Activated CD8-positive, alpha-beta T cell treated with anti-CD3 and anti-CD28 coated beads, Interleukin-2, amount 10 ng/mL, durations not matched to agents 7 days and 5 days (primary cell): ENCODE measurements around the gene OTOL1. TPM values are rescaled to one million over a fixed set of nuclear protein-coding genes. Genes with fewer than 3 reads are reported as not detected.
"Not testable (repeated sequence)": the region's sequence is repeated elsewhere in the genome, so short reads cannot be mapped to it uniquely, and the experiment has no call there.

Experiments
- ATAC-seq: fragments of 150-1000 bp; cut with Tn5 transposase; one replicate; pipeline ENCODE4 v1.10.0; 2021; ENCODE audit warnings: moderate library complexity
- CTCF ChIA-PET: fragments of 350-600 bp; sonication (Branson Sonifier 250); formaldehyde crosslinking; loops from one replicate; lab custom pipeline; 2021; ENCODE audit warnings: antibody characterized with exemption; lab: Charles Lee
- POLR2A ChIA-PET: fragments of 350-600 bp; sonication (Branson Sonifier 250); formaldehyde crosslinking; loops from one replicate; lab custom pipeline; 2021; ENCODE audit warnings: antibody characterized with exemption; lab: Charles Lee
- DNase-seq: peaks from one replicate; pipeline ENCODE4 v3.0.0-alpha.2; 2020
- H3K27ac Mint-ChIP-seq: one replicate; pipeline ENCODE4 v1.8.0; 2021; ENCODE audit warnings: mild to moderate bottlenecking, mixed read lengths
- H3K27me3 Mint-ChIP-seq: one replicate; pipeline ENCODE4 v1.8.0; 2021; ENCODE audit warnings: low read depth, mixed read lengths
- H3K36me3 Mint-ChIP-seq: one replicate; pipeline ENCODE4 v1.8.0; 2021; ENCODE audit warnings: low read depth, mixed read lengths
- H3K4me1 Mint-ChIP-seq: one replicate; pipeline ENCODE4 v1.8.0; 2021; ENCODE audit warnings: low read depth, mixed read lengths
- H3K4me3 Mint-ChIP-seq: one replicate; pipeline ENCODE4 v1.8.0; 2021; ENCODE audit warnings: mild to moderate bottlenecking, mixed read lengths
- H3K9me3 Mint-ChIP-seq: one replicate; pipeline ENCODE4 v1.8.0; 2022; ENCODE audit warnings: mixed read lengths; ENCODE audit not compliant: insufficient read depth
- total RNA-seq, 2 experiments: library from RNA; stranded (reverse); gene quantifications; one replicate each; pipeline ENCODE4 v1.2.3, GENCODE V29; 2021

Gene OTOL1
- total RNA-seq, result not detected

DNA sequence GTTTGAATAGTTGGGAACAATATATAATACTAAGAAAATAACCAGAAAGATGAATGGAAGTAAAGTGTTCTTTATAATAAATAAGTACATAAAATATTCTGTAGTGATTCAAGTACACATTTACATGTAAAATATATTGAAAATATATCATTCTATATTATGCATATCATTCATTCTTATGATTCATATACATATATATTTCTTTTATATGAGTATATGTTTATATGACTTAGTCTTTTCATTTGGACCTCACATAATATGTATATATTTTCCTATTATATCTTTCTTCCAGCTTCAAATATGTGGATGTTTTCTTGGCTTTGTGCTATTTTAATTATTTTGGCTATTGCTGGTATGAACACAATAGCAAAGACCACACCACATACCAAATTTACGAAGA, at the start of gene OTOL1:
Gene OTOL1 (plus strand): TSS at position 301 of the 400 bp plus-strand sequence. CDS start 0 bp downstream, at position 301.
- Mint-ChIP-seq H3K9me3 (no peaks in the 10 kb centered on the region), H3K27me3 (peaks cover 2% of the 10 kb centered on the region), H3K4me1 (no peaks in the 10 kb centered on the region), H3K27ac (no peak within 1 kb of the TSS), H3K36me3 (no peaks in the 10 kb centered on the region), H3K4me3 (no peak within 1 kb of the TSS)
- ATAC-seq, result no peak
- POLR2A ChIA-PET, result no interaction called here
- no peak for DNase-seq
- CTCF ChIA-PET, result no interaction called here

DNA sequence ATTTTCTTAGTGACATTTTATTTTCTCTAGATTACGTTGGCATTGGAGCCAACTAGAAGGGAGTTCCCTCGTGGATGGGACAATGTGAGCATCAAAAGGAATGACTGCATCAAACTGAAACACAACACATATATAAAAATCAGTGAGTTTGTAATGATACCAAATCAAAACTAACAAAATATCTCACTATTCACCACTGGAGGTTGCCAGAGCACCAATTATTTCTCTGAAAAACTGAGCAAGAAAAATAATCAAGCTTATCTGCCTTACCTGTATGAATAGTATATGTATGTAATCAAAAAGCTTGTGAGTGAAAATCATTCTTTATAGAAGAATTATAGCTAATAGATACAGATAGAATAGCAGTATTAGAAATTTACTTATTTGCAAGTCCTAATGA, 46.8 kb upstream of the OTOL1 start:
- no peak for ATAC-seq
- no peak overlapping the region for H3K4me3 Mint-ChIP-seq
- DNase-seq, result no peak
- POLR2A ChIA-PET, result no interaction called here
- H3K36me3 Mint-ChIP-seq, result no peaks in the 10 kb centered on the region
- H3K4me1 Mint-ChIP-seq, result no peaks in the 10 kb centered on the region
- CTCF ChIA-PET, result no interaction called here
- H3K9me3 Mint-ChIP-seq, result no peaks in the 10 kb centered on the region
- no peak overlapping the region for H3K27ac Mint-ChIP-seq
- peaks cover 7% of the 10 kb centered on the region for H3K27me3 Mint-ChIP-seq

DNA sequence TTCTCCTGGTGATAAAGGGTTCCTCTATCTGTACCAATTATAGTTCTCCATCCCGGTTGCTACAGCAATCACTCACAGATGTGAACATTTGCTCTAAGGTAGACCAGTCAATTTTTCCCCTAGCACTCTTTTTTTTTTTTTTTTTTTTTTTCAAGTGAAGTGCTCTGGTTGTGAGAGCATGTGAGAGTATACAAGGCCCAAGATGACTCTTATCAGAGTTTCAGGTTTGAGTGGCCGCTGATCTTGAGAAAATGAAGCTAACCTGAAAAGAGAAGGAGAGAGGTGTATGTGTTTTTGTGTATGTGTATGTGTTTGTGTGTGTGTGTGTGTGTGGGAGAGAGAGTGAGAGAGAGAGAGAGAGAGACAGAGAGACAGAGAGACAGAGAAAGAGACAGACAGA, 44.4 kb upstream of the OTOL1 start:
- POLR2A ChIA-PET, result no interaction called here
- CTCF ChIA-PET, result no interaction called here
- ATAC-seq (no peak), DNase-seq (no peak)
- no peaks in the 10 kb centered on the region for H3K4me1 Mint-ChIP-seq
- no peak overlapping the region for H3K27ac Mint-ChIP-seq
- peaks cover 2% of the 10 kb centered on the region for H3K27me3 Mint-ChIP-seq
- H3K4me3 Mint-ChIP-seq, result no peak overlapping the region
- H3K36me3 Mint-ChIP-seq, result no peaks in the 10 kb centered on the region
- no peaks in the 10 kb centered on the region for H3K9me3 Mint-ChIP-seq

DNA sequence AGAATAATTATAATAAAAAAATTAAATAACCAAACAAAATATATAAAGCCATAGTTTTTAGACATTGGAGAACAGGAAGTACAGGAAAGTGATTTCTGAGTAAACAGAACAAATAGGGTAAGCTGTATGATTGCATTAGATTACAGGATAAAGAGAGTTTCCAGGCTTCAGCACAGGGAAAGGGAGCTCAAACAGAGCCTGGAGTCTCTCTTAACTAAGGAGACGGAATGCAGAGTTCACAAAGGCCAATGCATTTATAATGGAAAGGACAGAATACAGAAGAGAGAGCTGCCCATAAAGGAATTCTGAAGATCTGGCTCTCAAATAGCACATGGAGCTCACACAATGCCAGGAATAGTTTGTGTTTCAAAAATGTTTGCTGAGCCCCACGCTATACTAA, 42.0 kb upstream of the OTOL1 start:
- no peak overlapping the region for H3K27ac Mint-ChIP-seq
- DNase-seq (no peak), ATAC-seq (no peak)
- H3K36me3 Mint-ChIP-seq, result no peaks in the 10 kb centered on the region
- H3K4me3 Mint-ChIP-seq, result no peak overlapping the region
- no peaks in the 10 kb centered on the region for H3K4me1 Mint-ChIP-seq
- CTCF ChIA-PET, result no interaction called here
- POLR2A ChIA-PET, result no interaction called here
- peaks cover 2% of the 10 kb centered on the region for H3K27me3 Mint-ChIP-seq
- H3K9me3 Mint-ChIP-seq, result no peaks in the 10 kb centered on the region

DNA sequence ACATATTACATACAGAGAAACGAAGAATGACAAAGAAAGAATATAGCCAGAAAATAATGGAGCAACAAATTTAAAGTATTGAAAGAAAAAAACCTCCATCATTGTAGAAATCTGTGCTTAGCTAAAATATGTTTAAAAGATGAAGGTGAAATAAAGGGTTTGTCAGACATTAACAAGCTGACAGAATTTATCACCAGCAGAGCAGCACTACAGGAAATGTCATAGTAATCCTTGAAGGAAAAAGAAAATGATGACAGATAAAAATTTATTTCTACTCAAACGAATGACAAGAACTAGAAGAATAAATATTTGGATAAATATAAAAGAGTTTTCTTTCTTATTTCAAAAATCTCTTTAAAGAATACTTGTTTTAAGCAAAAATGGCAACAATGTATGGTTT, 40.6 kb upstream of the OTOL1 start:
- Mint-ChIP-seq H3K27ac (no peak overlapping the region), H3K27me3 (peaks cover 2% of the 10 kb centered on the region), H3K4me3 (no peak overlapping the region), H3K4me1 (no peaks in the 10 kb centered on the region), H3K36me3 (no peaks in the 10 kb centered on the region), H3K9me3 (no peaks in the 10 kb centered on the region)
- ATAC-seq, result no peak
- no peak for DNase-seq
- ChIA-PET POLR2A (no interaction called here), CTCF (no interaction called here)

DNA sequence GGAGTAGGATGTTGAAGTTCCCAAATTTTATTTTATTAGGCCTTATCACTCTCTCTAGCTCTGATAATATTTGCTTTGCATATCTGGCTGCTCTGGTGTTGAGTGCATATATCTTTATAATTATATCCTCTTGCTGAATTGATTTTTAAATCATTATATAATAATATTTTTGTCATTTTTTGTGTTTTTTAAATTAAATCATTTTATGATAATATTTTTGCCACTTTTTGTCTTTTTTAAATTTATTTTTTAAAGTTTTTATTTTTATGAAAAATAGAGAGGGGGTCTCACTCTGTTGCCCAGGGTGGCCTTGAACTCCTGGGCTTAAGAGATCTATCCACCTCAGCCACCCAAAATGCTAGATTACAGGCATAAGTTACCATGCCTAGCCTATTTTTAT, 34.5 kb upstream of the OTOL1 start:
- no peak for ATAC-seq
- no peaks in the 10 kb centered on the region for H3K9me3 Mint-ChIP-seq
- peaks cover 2% of the 10 kb centered on the region for H3K27me3 Mint-ChIP-seq
- ChIA-PET CTCF (no interaction called here), POLR2A (no interaction called here)
- no peaks in the 10 kb centered on the region for H3K36me3 Mint-ChIP-seq
- H3K4me3 Mint-ChIP-seq, result no peak overlapping the region
- H3K27ac Mint-ChIP-seq, result no peak overlapping the region
- no peaks in the 10 kb centered on the region for H3K4me1 Mint-ChIP-seq
- no peak for DNase-seq

DNA sequence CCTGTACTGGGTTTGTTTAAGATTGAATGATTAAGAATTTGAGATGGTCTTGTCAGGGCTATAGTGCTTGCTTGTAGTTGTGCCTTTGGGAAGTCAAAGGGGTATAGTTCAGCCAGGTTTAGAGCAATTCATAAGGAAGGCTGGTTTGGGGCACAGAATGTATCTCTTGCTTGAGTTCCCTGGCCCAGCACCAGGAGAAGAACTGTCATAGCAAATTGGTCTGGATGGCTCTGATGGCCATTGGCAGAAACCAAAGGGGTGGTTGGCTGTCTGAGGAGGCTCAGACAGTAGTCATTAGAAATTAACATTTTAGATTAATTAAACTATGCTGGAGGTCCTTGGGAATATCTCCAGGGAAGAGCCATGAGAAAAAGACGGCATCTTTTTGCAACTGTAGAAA, 25.4 kb upstream of the OTOL1 start:
- H3K36me3 Mint-ChIP-seq, result no peaks in the 10 kb centered on the region

DNA sequence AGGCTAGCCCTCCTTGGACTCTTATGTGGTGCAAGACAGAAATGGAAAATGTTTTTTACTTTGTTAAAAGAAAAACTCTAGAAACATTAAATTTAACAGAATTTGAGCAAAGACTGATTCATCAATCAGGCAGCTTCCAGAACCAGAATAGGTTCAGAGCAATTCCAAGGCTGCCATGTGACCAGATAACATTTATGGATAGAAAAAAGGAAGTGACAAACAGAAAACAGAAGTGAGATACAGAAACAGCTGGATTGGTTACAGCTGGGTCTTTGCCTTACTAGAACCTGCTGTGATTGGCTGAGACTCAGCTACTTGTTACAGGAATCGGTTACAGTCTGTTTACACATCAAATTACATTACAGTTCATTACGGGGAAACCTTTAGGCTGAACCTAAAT, 22.5 kb upstream of the OTOL1 start:
- no peak for ATAC-seq
- no peak for DNase-seq
- POLR2A ChIA-PET, result no interaction called here
- no peak overlapping the region for H3K27ac Mint-ChIP-seq
- no peaks in the 10 kb centered on the region for H3K4me1 Mint-ChIP-seq
- peaks cover 3% of the 10 kb centered on the region for H3K27me3 Mint-ChIP-seq
- CTCF ChIA-PET, result no interaction called here
- H3K4me3 Mint-ChIP-seq, result no peak overlapping the region
- H3K36me3 Mint-ChIP-seq, result no peaks in the 10 kb centered on the region
- H3K9me3 Mint-ChIP-seq, result no peaks in the 10 kb centered on the region

More for the DNA sequence above, 25.4 kb upstream of the OTOL1 start:
- peaks cover 5% of the 10 kb centered on the region for H3K27me3 Mint-ChIP-seq
- ATAC-seq (no peak), DNase-seq (no peak)
- no peak overlapping the region for H3K4me3 Mint-ChIP-seq
- no peaks in the 10 kb centered on the region for H3K4me1 Mint-ChIP-seq
- CTCF ChIA-PET, result no interaction called here
- H3K9me3 Mint-ChIP-seq, result no peaks in the 10 kb centered on the region
- POLR2A ChIA-PET, result no interaction called here
- no peak overlapping the region for H3K27ac Mint-ChIP-seq

DNA sequence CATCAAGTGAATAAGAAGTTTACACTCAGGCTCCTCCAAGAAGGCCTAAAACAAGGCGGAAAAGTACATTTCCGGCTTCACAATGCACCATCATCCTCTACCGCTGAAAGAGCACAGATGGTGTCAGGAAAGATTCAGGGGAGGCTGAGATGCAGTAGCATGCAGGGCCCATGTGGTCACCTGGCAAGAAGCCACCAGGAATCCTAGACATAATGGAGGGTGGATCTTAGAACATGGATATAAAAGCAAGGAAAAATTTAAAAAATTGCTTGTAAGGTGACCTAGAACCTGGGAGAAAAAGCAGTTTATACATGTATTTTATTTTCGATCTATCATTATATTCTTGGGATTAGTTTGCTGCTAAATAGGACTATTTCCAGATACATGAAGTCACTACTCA, 21.9 kb upstream of the OTOL1 start:
- ChIA-PET POLR2A (no interaction called here), CTCF (no interaction called here)
- Mint-ChIP-seq H3K36me3 (no peaks in the 10 kb centered on the region), H3K27me3 (peaks cover 3% of the 10 kb centered on the region), H3K9me3 (no peaks in the 10 kb centered on the region), H3K27ac (no peak overlapping the region), H3K4me3 (no peak overlapping the region), H3K4me1 (no peaks in the 10 kb centered on the region)
- DNase-seq (no peak), ATAC-seq (no peak)

DNA sequence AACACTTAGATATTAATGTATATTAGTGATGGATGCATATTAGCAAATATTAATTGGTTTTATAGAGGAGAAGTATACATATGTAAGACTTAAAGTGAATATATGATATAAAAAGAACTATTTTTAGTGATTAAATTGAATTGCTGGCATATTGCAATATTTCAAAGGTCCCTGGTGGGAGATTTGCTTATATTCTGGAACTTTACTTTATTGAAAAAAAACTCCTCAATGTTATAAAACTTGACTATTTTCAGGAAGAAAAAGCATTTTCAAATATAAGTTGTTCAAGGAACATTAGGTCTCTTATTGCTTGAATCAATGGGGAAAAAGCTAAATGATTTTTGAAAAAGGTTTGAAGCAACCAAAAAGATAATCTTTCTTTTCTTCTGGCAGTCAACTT, 21.4 kb upstream of the OTOL1 start:
- DNase-seq, result no peak
- no peaks in the 10 kb centered on the region for H3K36me3 Mint-ChIP-seq
- H3K27me3 Mint-ChIP-seq, result peaks cover 3% of the 10 kb centered on the region
- H3K27ac Mint-ChIP-seq, result no peak overlapping the region
- no peak for ATAC-seq
- H3K9me3 Mint-ChIP-seq, result no peaks in the 10 kb centered on the region
- ChIA-PET CTCF (no interaction called here), POLR2A (no interaction called here)
- H3K4me1 Mint-ChIP-seq, result no peaks in the 10 kb centered on the region
- no peak overlapping the region for H3K4me3 Mint-ChIP-seq

DNA sequence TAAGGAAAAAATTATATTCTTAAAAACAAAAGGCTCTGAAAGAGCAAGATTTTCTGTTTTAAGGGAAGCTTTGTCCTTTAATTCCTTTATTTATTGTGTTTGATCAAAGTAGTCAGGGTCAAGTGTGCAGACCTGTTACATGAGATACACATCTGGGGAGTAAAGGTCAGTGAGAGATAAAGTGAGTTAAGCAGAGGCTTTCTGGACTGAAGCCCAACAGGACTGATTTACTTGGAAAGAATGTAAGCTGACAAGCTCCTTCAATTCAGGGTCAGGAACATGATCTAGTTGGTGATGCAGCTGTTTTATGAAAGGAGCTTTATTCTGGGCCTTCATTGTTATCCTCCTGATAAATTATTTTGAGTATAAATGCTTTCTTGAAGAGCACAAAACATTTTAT, 20.7 kb upstream of the OTOL1 start:
- no peak for ATAC-seq
- CTCF ChIA-PET, result no interaction called here
- Mint-ChIP-seq H3K27me3 (peaks cover 3% of the 10 kb centered on the region), H3K4me3 (no peak overlapping the region), H3K9me3 (no peaks in the 10 kb centered on the region), H3K27ac (no peak overlapping the region), H3K4me1 (no peaks in the 10 kb centered on the region), H3K36me3 (no peaks in the 10 kb centered on the region)
- DNase-seq, result no peak
- POLR2A ChIA-PET, result no interaction called here

DNA sequence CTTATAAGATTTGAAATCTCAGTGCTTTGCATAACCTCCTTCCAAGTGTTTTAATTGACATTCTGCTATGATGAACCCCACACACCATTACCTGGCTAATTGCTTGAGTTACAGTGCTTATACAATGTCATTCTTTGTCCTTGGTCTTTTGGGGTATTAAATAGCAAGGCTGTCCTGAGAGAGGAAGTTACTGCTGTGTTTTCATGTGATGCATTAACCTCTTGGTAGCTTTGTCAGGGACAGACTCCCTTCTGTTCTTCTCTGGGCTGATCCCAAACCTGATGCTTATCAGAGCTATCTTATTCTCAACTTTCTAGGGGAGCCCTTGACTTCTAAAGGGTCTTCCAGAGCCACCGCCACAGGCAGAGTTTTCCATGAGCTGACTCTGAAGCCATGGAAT, 12.4 kb upstream of the OTOL1 start:
- no peak overlapping the region for H3K4me3 Mint-ChIP-seq
- H3K27me3 Mint-ChIP-seq, result peaks cover 2% of the 10 kb centered on the region
- DNase-seq (no peak), ATAC-seq (no peak)
- CTCF ChIA-PET, result no interaction called here
- H3K27ac Mint-ChIP-seq, result no peak overlapping the region
- no peaks in the 10 kb centered on the region for H3K9me3 Mint-ChIP-seq
- no peaks in the 10 kb centered on the region for H3K36me3 Mint-ChIP-seq
- POLR2A ChIA-PET, result no interaction called here
- H3K4me1 Mint-ChIP-seq, result no peaks in the 10 kb centered on the region

DNA sequence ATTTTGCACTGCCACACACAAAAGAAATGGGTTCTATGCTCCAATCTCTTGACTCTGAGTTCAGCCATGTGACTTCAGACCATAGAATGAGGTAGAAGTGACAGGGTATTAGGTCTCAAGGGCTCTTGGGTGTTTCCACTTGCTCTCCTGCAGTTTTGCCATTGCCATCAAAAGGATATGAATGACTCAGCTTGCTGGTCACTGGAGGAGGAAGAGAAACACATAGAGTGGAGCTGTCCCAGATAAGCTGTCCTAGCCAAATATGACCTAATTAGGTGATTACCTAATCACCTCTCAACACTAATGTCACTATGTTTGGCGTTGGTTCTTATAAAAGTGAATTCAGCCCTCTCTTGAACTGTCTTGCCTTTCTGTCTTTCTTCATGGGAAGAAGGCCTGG, 8.3 kb upstream of the OTOL1 start:
- DNase-seq, H3K4me3 Mint-ChIP-seq, H3K27me3 Mint-ChIP-seq, H3K27ac Mint-ChIP-seq, H3K36me3 Mint-ChIP-seq, H3K9me3 Mint-ChIP-seq, H3K4me1 Mint-ChIP-seq, POLR2A ChIA-PET, ATAC-seq, CTCF ChIA-PET: not testable (repeated sequence)
